ENCODE data around the gene LCN15. TPM values are rescaled to one million over a fixed set of nuclear protein-coding genes. Genes with fewer than 3 reads are reported as not detected.

Gene LCN15
- total and polyA plus RNA-seq, 2 of the 13 experiments (the other 11 are each of a cell fraction or from before 2014, with no cell fraction given) = 1.3 to 53.7 TPM

- TF ChIP-seq ZFP91 (CRISPR knock-in tag; IDR thresholded peaks at IDR 0.05; ENCODE audit: borderline replicate concordance) (no peak), ZBTB7A (CRISPR knock-in tag; IDR thresholded peaks at IDR 0.05) (no peak), KDM5B (CRISPR knock-in tag; IDR thresholded peaks at IDR 0.05; ENCODE audit: borderline replicate concordance) (0 out of 2 replicates have a peak, but pooled peaks have one; percentile 38), CREM (IDR thresholded peaks at IDR 0.05) (no peak), CREM (CRISPR knock-in tag; IDR thresholded peaks at IDR 0.05) (no peak), POLR2G (IDR thresholded peaks at IDR 0.05; ENCODE audit: low read depth, low read length) (peak; percentile 50; the same call in 1 of the 2 replicates), ZSCAN29 (CRISPR knock-in tag; conservative IDR thresholded peaks at IDR 0.05) (peak; percentile 43; the same call in 1 of the 2 replicates), FOXC1 (CRISPR knock-in tag; IDR thresholded peaks at IDR 0.05; ENCODE audit: borderline replicate concordance) (no peak), E2F5 (CRISPR knock-in tag; conservative IDR thresholded peaks at IDR 0.05) (no peak), HDAC1 (CRISPR knock-in tag; IDR thresholded peaks at IDR 0.05) (0 out of 2 replicates have a peak, but pooled peaks have one; percentile 6), SP4 (CRISPR knock-in tag; IDR thresholded peaks at IDR 0.05) (no peak), ZNF317 (CRISPR knock-in tag; IDR thresholded peaks at IDR 0.05) (0 out of 2 replicates have a peak, but pooled peaks have one; percentile 22), RORA (CRISPR knock-in tag; IDR thresholded peaks at IDR 0.05) (no peak), TFDP1 (CRISPR knock-in tag; IDR thresholded peaks at IDR 0.05; ENCODE audit: borderline replicate concordance) (peak; percentile 18; the same call in 1 of the 2 replicates), ZSCAN12 (CRISPR knock-in tag; IDR thresholded peaks at IDR 0.05) (no peak), ZKSCAN5 (CRISPR knock-in tag; IDR thresholded peaks at IDR 0.05) (no peak)
Measured at GRCh38 chr9:136792321-136793085, 28.2 kb upstream of the LCN15 start (continued).
